Measurements from ENCODE around the gene SMARCE1. TPM values are rescaled to one million over a fixed set of nuclear protein-coding genes. Genes with fewer than 3 reads are reported as not detected.
A peak's percentile ranks its signal among the peaks of the same experiment; 100 is the strongest.

The SMARCE1 gene
- total and polyA plus RNA-seq, 9 of the 15 experiments (the other 6 are each of a cell fraction or from before 2014, with no cell fraction given), result 64.1 to 142 (median 114) TPM

DNA sequence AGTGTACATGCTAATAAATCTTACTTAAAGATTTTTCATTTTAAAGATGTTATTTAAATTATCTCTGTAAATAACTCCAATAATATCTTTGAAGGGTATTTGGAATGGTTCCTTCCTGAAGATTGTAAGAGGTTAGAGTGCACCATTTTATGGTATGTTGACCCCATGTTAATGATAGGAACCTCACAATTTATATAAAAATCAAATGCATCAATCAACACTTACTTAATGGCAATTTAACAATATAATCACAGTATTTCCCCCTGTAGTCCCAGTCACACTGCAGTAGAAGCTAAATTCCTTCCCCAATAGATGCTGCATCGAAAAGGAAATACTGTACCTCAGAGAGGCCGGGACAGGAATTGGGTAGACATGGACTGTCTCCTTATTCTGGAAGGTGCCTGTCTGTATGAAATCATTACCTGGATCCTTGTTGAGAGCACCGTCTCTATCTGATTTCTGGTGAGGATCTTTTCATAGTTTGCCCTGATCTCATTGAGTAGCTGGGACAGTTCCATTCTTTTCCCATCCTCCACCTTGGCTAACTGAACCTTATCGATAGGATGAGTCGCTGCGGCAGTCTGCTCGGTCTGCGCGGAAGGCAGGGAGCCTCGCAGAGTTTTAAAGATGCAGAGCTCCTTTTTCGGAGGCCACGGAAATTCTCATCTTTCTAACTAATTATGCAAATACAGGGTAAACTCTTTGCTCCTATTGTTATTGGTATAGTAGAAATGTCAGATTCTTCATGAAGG lies 17.1 kb upstream of the SMARCE1 start, which contains the start of gene KRT222:
KRT222 (minus strand) TSS at position 596 of the 752 bp plus-strand sequence; CDS start at position 518, 78 bp downstream.
- DNase-seq (ENCODE audit: extremely low read depth in 1 of 4, low spot score in 3 of 4) (no peak), ATAC-seq (peak; percentile 48; the same call in 2 of the 3 replicates), FAIRE-seq (peak; percentile 35)
- Histone ChIP-seq H3K27me3 (ENCODE audit: control insufficient read depth in 2 of 2, insufficient read depth in 2 of 2, low read length in 2 of 2) (peaks cover 15 to 25% of the 10 kb centered on the region in 2 experiments; a peak in 4 of 5 replicates), H2AFZ (ENCODE audit: low read depth, low read length) (peak within 1 kb of the TSS; percentile 72), H3K27ac (ENCODE audit: extremely low read depth, low read depth, low read length) (no peak within 1 kb of the TSS), H3K36me3 (ENCODE audit: control insufficient read depth, insufficient read depth, low read length) (no peaks in the 10 kb centered on the region), H3K9ac (ENCODE audit: insufficient read depth in 1 of 2, low read depth in 2 of 2, low read length in 2 of 2) (no peak within 1 kb of the TSS), H3K4me2 (ENCODE audit: insufficient read depth, low read length) (peak within 1 kb of the TSS; percentile 23; the same call in 1 of the 2 replicates), H3K4me1 (replicated peaks in 1 of 2; ENCODE audit: control insufficient read depth in 2 of 2, insufficient read depth in 2 of 2, low read length in 2 of 2) (peaks cover 0 to 3% of the 10 kb centered on the region in 2 experiments; a peak in 1 of 5 replicates), H3K4me3 (no peak within 1 kb of the TSS), H3K79me2 (ENCODE audit: control insufficient read depth, insufficient read depth, low read length) (no peaks in the 10 kb centered on the region), H4K20me1 (replicated peaks; ENCODE audit: control insufficient read depth, insufficient read depth, low read length) (0 out of 2 replicates have a peak, but pooled peaks cover 3% of the 10 kb centered on the region), H3K9me3 (replicated peaks; ENCODE audit: control insufficient read depth, insufficient read depth, low read depth, low read length) (no peaks in the 10 kb centered on the region), H3K9me1 (ENCODE audit: control insufficient read depth, insufficient read depth, low read length) (no peaks in the 10 kb centered on the region)
- ChIA-PET CTCF (ENCODE audit: low intra/inter-chr PET ratio) (no interaction called here), POLR2A (interaction anchor here (0.6 to 1.9 kb wide), 3 partner anchors 19 to 637 kb away, joined by 3 to 6 read pairs (median 3); no protein-coding TSS in a partner anchor)
- WGBS (ENCODE audit: insufficient coverage, low coverage, missing lambda C conversion rate), result 2% methylated on average over 12 of the region's 12 CpGs
- in situ Hi-C loops (cut with MboI) (no loop called here), intact Hi-C loops (cut with micrococcal nuclease) (no loop called here)
- no TSS peak for BruUV-seq (replicated peaks)
- TF ChIP-seq CBX8 (IDR thresholded peaks at IDR 0.05; ENCODE audit: borderline replicate concordance, extremely low read depth, low read depth, low read length, poor library complexity, severe bottlenecking) (peak; percentile 58), HMGN3 (IDR thresholded peaks at IDR 0.05; ENCODE audit: borderline replicate concordance, extremely low read depth, insufficient read length, low read depth, low read length) (no peak), ZBTB17 (CRISPR knock-in tag; IDR thresholded peaks at IDR 0.05) (no peak)
